OCI-LY1 (cell line): ENCODE results near the gene TOP1.

Experiments used
- EZH2 ChIP-seq: fragments of 200-600 bp; sonication (generic), shearing (Covaris generic); IDR thresholded peaks from 2 replicates; pipeline ENCODE4 v1.8.0; 2017; ENCODE audit warnings: borderline replicate concordance, mixed run types, mild to moderate bottlenecking, antibody characterized with exemption, low read length, moderate library complexity, mixed read lengths
- TF ChIP-seq, protein P1 (sequence below): fragments of 200-600 bp; sonication (generic), shearing (Covaris generic); IDR thresholded peaks from 2 replicates; pipeline ENCODE4 v1.5.1; 2017; ENCODE audit warnings: mild to moderate bottlenecking, antibody characterized with exemption, low read length, moderate library complexity, mixed read lengths

DNA sequence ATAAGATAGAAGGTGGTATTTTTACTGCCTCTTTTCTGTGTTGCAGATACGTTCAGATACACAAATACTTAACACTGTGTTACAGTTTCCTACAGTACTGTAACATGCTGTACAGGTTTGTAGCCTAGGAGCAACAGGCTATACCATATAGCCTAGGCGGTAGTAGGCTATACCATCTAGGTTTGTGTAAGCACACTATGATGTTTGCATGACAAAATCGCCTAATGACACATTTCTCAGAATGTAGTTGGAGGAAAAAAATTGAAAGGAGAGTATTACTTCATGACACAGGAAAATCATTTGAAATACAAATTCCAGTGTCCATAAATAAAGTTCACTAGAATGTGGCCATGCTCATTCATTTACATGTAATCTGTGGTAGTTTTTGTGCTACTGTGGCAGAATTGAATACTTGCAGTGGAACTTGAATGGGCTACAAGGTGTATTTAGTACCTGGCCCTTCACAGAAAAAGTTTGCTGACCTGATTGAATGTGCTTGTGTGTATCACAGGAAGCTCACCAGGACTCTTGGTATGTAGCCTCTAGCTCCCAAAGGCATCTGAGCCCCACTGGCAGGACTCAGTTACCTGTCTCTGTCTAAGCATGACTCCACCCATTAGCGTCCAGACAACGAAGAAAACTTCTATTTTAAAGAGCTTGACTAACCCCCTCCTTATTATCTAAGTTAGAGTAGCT lies 18.8 kb downstream of the TOP1 start:
- TF ChIP-seq, protein P1, sequence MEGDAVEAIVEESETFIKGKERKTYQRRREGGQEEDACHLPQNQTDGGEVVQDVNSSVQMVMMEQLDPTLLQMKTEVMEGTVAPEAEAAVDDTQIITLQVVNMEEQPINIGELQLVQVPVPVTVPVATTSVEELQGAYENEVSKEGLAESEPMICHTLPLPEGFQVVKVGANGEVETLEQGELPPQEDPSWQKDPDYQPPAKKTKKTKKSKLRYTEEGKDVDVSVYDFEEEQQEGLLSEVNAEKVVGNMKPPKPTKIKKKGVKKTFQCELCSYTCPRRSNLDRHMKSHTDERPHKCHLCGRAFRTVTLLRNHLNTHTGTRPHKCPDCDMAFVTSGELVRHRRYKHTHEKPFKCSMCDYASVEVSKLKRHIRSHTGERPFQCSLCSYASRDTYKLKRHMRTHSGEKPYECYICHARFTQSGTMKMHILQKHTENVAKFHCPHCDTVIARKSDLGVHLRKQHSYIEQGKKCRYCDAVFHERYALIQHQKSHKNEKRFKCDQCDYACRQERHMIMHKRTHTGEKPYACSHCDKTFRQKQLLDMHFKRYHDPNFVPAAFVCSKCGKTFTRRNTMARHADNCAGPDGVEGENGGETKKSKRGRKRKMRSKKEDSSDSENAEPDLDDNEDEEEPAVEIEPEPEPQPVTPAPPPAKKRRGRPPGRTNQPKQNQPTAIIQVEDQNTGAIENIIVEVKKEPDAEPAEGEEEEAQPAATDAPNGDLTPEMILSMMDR, result no peak
- no peak for TF ChIP-seq EZH2
